Skin epidermis (tissue), 12 donors: ENCODE measurements around the gene RASGRP1.

Experiments used
- H3K27ac ChIP-seq, 21 experiments: fragments of 200-600 bp; sonication (generic) in 11 of 21; one replicate each; pipeline ENCODE4 v1.5.0; 2020; ENCODE audit warnings: mild to moderate bottlenecking in 3 of 21, inconsistent platforms in 2 of 21, moderate library complexity in 2 of 21
- H3K4me3 ChIP-seq, 7 experiments: fragments of 200-600 bp; sonication (generic) in 2 of 7; one replicate each; pipeline ENCODE4 v1.5.0; 2020; ENCODE audit warnings: inconsistent platforms in 2 of 7, mild to moderate bottlenecking in 2 of 7, moderate library complexity in 1 of 7

Gene RASGRP1

GRCh38 chr15:38577424-38577987, 12.9 kb upstream of the RASGRP1 start:
- Histone ChIP-seq H3K4me3 (no peak overlapping the region), H3K27ac (peak overlapping the region in 7 of 21 experiments; percentile 4 to 84 (median 28))

GRCh38 chr15:38576837-38577236, 12.2 kb upstream of the RASGRP1 start:
- Histone ChIP-seq H3K27ac (peak overlapping the region in 6 of 21 experiments; percentile 4 to 84 (median 37)), H3K4me3 (no peak overlapping the region)

GRCh38 chr15:38576261-38576660, 11.6 kb upstream of the RASGRP1 start:
- Histone ChIP-seq H3K4me3 (no peak overlapping the region), H3K27ac (peak overlapping the region in 4 of 21 experiments; percentile 19 to 84 (median 46))

GRCh38 chr15:38565287-38565670, 665 bp upstream of the RASGRP1 start:
- Histone ChIP-seq H3K27ac (peak overlapping the region in 14 of 21 experiments; percentile 39 to 99 (median 90)), H3K4me3 (peak overlapping the region in 6 of 7 experiments; percentile 58 to 71 (median 64))

GRCh38 chr15:38563723-38564519, 693 bp downstream of the RASGRP1 start:
- peak overlapping the region; percentile 58 to 76 (median 64) for H3K4me3 ChIP-seq
- peak overlapping the region; percentile 47 to 99 (median 89) for H3K27ac ChIP-seq

GRCh38 chr15:38562278-38562677, 2.3 kb downstream of the RASGRP1 start:
- peak overlapping the region in 4 of 7 experiments; percentile 2 to 71 (median 64) for H3K4me3 ChIP-seq
- peak overlapping the region in 9 of 21 experiments; percentile 4 to 99 (median 95) for H3K27ac ChIP-seq

GRCh38 chr15:38560456-38560926, 4.1 kb downstream of the RASGRP1 start:
- peak overlapping the region in 6 of 21 experiments; percentile 4 to 99 (median 49) for H3K27ac ChIP-seq
- H3K4me3 ChIP-seq = no peak overlapping the region

- Histone ChIP-seq H3K27ac (peak overlapping the region in 5 of 21 experiments; percentile 36 to 99 (median 57)), H3K4me3 (no peak overlapping the region)
Observed at GRCh38 chr15:38559636-38560307, 4.8 kb downstream of the RASGRP1 start.

GRCh38 chr15:38559131-38559530, 5.5 kb downstream of the RASGRP1 start:
- Histone ChIP-seq H3K27ac (peak overlapping the region in 3 of 21 experiments; percentile 41 to 99 (median 57)), H3K4me3 (no peak overlapping the region)

GRCh38 chr15:38558372-38559059, 6.1 kb downstream of the RASGRP1 start:
- H3K4me3 ChIP-seq = no peak overlapping the region
- peak overlapping the region in 6 of 21 experiments; percentile 18 to 99 (median 30) for H3K27ac ChIP-seq

GRCh38 chr15:38557921-38558320, 6.7 kb downstream of the RASGRP1 start:
- no peak overlapping the region for H3K4me3 ChIP-seq
- peak overlapping the region in 6 of 21 experiments; percentile 18 to 99 (median 30) for H3K27ac ChIP-seq

- H3K4me3 ChIP-seq = no peak overlapping the region
- peak overlapping the region in 2 of 21 experiments; percentile 14 to 20 for H3K27ac ChIP-seq
Observed at GRCh38 chr15:38555686-38556334, 8.8 kb downstream of the RASGRP1 start.

GRCh38 chr15:38554354-38554753, 10.3 kb downstream of the RASGRP1 start:
- H3K4me3 ChIP-seq = no peak overlapping the region
- no peak overlapping the region for H3K27ac ChIP-seq

- Histone ChIP-seq H3K4me3 (no peak overlapping the region), H3K27ac (no peak overlapping the region)
Observed at GRCh38 chr15:38553071-38553470, 11.5 kb downstream of the RASGRP1 start.

- H3K4me3 ChIP-seq = no peak overlapping the region
- H3K27ac ChIP-seq = no peak overlapping the region
Observed at GRCh38 chr15:38551720-38552648, 12.6 kb downstream of the RASGRP1 start.

- no peak overlapping the region for H3K27ac ChIP-seq
Observed at GRCh38 chr15:38549222-38549621, 15.4 kb downstream of the RASGRP1 start.

GRCh38 chr15:38547255-38547997, 17.2 kb downstream of the RASGRP1 start:
- Histone ChIP-seq H3K4me3 (no peak overlapping the region), H3K27ac (no peak overlapping the region)

More at GRCh38 chr15:38549222-38549621, 15.4 kb downstream of the RASGRP1 start:
- H3K4me3 ChIP-seq = no peak overlapping the region
